H1 (cell line): ENCODE data around the gene HOXB13. TPM values are rescaled to one million over a fixed set of nuclear protein-coding genes. Genes with fewer than 3 reads are reported as not detected.

ENCODE experiments used
- CTCF ChIA-PET: fragments of 300-600 bp; sonication (Branson Sonifier 250); formaldehyde crosslinking; loops from one replicate; lab custom pipeline; 2021; ENCODE audit not compliant: partially characterized antibody; lab: Charles Lee
- POLR2A ChIA-PET: fragments of 300-600 bp; sonication (Branson Sonifier 250); formaldehyde crosslinking; loops from one replicate; lab custom pipeline; 2021; ENCODE audit warnings: inconsistent platforms; ENCODE audit not compliant: partially characterized antibody; lab: Charles Lee
- DNase-seq, 2 experiments: peaks; one replicate each; pipeline versions ENCODE4 v3.0.0 to v3.0.0-alpha.2; 2010 to 2022; ENCODE audit warnings: low spot score in 2 of 2, low read depth in 1 of 2, mixed read lengths in 1 of 2
- FAIRE-seq: peaks from 2 replicates; lab custom pipeline; 2011; peaks lifted over from hg19 to GRCh38; lab: Jason Lieb, UNC
- H2AFZ ChIP-seq: 2 replicates; pipeline ENCODE4 v1.8.1; 2012; ENCODE audit warnings: low read length, inconsistent platforms
- H2AK5ac ChIP-seq: 2 replicates; pipeline ENCODE4 v1.6.1; 2013; ENCODE audit warnings: low read depth, low read length
- H2BK120ac ChIP-seq: replicated peaks from 2 replicates; pipeline ENCODE3; 2013; ENCODE audit warnings: low read depth, low read length, inconsistent platforms
- H2BK12ac ChIP-seq: 2 replicates; pipeline ENCODE4 v1.6.1; 2013; ENCODE audit warnings: low read depth, low read length
- H2BK15ac ChIP-seq: 2 replicates; pipeline ENCODE4 v1.6.1; 2013; ENCODE audit warnings: low read length
- H2BK20ac ChIP-seq: 2 replicates; pipeline ENCODE4 v1.6.1; 2013; ENCODE audit warnings: low read length
- H2BK5ac ChIP-seq: 2 replicates; pipeline ENCODE4 v1.6.1; 2013; ENCODE audit warnings: low read depth, low read length
- H3K14ac ChIP-seq: 2 replicates; pipeline ENCODE4 v1.6.1; 2013; ENCODE audit warnings: inconsistent platforms; ENCODE audit not compliant: insufficient read length
- H3K18ac ChIP-seq: 2 replicates; pipeline ENCODE4 v1.6.1; 2013; ENCODE audit warnings: low read length; ENCODE audit errors: extremely low read depth
- H3K23ac ChIP-seq: 2 replicates; pipeline ENCODE4 v1.6.1; 2013; ENCODE audit warnings: inconsistent platforms; ENCODE audit not compliant: insufficient read length
- H3K23me2 ChIP-seq: 2 replicates; pipeline ENCODE4 v1.6.1; 2013; ENCODE audit warnings: low read depth, low read length
- H3K27ac ChIP-seq: 2 replicates; pipeline ENCODE4 v1.6.1; 2011; ENCODE audit warnings: low read depth, low read length, inconsistent platforms
- H3K27me3 ChIP-seq, 4 experiments: replicated peaks in 1 of 4; 1 replicate in 1 of 4; 2 replicates in 3 of 4; pipeline versions ENCODE4 v1.6.1 to v1.8.1; 2011 to 2013; ENCODE audit warnings: low read length in 3 of 4, mild to moderate bottlenecking in 3 of 4, inconsistent platforms in 2 of 4, mixed read lengths in 2 of 4, moderate library complexity in 1 of 4; ENCODE audit not compliant: control insufficient read depth in 3 of 4, insufficient read depth in 3 of 4; ENCODE audit errors: extremely low read depth in 1 of 4
- H3K36me3 ChIP-seq, 4 experiments: 2 replicates each; pipeline versions ENCODE4 v1.6.1 to v1.8.1; 2011 to 2013; ENCODE audit warnings: mild to moderate bottlenecking in 4 of 4, low read length in 3 of 4, moderate library complexity in 2 of 4, control low read depth in 1 of 4, inconsistent platforms in 1 of 4; ENCODE audit not compliant: insufficient read depth in 4 of 4, control insufficient read depth in 2 of 4
- H3K4ac ChIP-seq: replicated peaks from 2 replicates; pipeline ENCODE3; 2013; ENCODE audit warnings: low read length, low read depth, mixed read lengths, inconsistent platforms; ENCODE audit not compliant: insufficient read length
- H3K4me1 ChIP-seq, 4 experiments: replicated peaks in 1 of 4; 1 replicate in 1 of 4; 2 replicates in 3 of 4; pipeline versions ENCODE4 v1.6.1 to v1.8.1; 2011 to 2013; ENCODE audit warnings: low read length in 3 of 4, inconsistent platforms in 2 of 4, mixed read lengths in 1 of 4; ENCODE audit not compliant: insufficient read depth in 4 of 4, control insufficient read depth in 3 of 4
- H3K4me2 ChIP-seq, 2 experiments: 2 replicates each; pipeline versions ENCODE4 v1.6.1 to v1.8.1; 2011 to 2013; ENCODE audit warnings: low read depth in 2 of 2, low read length in 2 of 2, control low read depth in 1 of 2, inconsistent platforms in 1 of 2, mild to moderate bottlenecking in 1 of 2; ENCODE audit not compliant: insufficient read depth in 1 of 2
- H3K4me3 ChIP-seq, 4 experiments: fragments of 200-600, 300-600 bp in 1 of 4; sonication (generic), shearing (Covaris generic), sonication (Bioruptor Twin) in 1 of 4; 2 replicates each; pipeline versions ENCODE4 v1.5.1 to v1.8.1; 2011 to 2016; ENCODE audit warnings: low read length in 4 of 4, low read depth in 3 of 4, control low read depth in 2 of 4, inconsistent platforms in 2 of 4, mild to moderate bottlenecking in 2 of 4, mixed read lengths in 1 of 4, moderate library complexity in 1 of 4; ENCODE audit not compliant: insufficient read depth in 2 of 4; ENCODE audit errors: extremely low read depth in 1 of 4
- H3K56ac ChIP-seq: replicated peaks from 2 replicates; pipeline ENCODE3; 2013; ENCODE audit warnings: low read depth, mild to moderate bottlenecking, mixed read lengths, low read length, inconsistent platforms; ENCODE audit not compliant: insufficient read length
- H3K79me1 ChIP-seq: 2 replicates; pipeline ENCODE4 v1.6.1; 2013; ENCODE audit warnings: low read depth, low read length, control low read depth
- H3K79me2 ChIP-seq, 2 experiments: 2 replicates each; pipeline versions ENCODE4 v1.6.1 to v1.8.1; 2012 to 2013; ENCODE audit warnings: low read length in 2 of 2, mild to moderate bottlenecking in 2 of 2, inconsistent platforms in 1 of 2; ENCODE audit not compliant: insufficient read depth in 2 of 2, control insufficient read depth in 1 of 2
- H3K9ac ChIP-seq, 4 experiments: replicated peaks in 1 of 4; 1 replicate in 1 of 4; 2 replicates in 3 of 4; pipeline versions ENCODE4 v1.6.1 to v1.8.1; 2011 to 2013; ENCODE audit warnings: low read depth in 3 of 4, low read length in 3 of 4, control low read depth in 2 of 4, mild to moderate bottlenecking in 2 of 4, moderate library complexity in 2 of 4, inconsistent platforms in 1 of 4; ENCODE audit errors: extremely low read depth in 1 of 4
- H3K9me3 ChIP-seq, 2 experiments: 2 replicates each; pipeline versions ENCODE4 v1.6.1 to v1.8.1; 2012 to 2013; ENCODE audit warnings: mild to moderate bottlenecking in 2 of 2, moderate library complexity in 2 of 2, control low read depth in 1 of 2, inconsistent platforms in 1 of 2, low read depth in 1 of 2, low read length in 1 of 2, mixed read lengths in 1 of 2; ENCODE audit not compliant: insufficient read depth in 2 of 2
- H4K20me1 ChIP-seq, 2 experiments: replicated peaks in 1 of 2; 2 replicates each; pipeline versions ENCODE3 to v1.8.1; 2011 to 2013; ENCODE audit warnings: inconsistent platforms in 2 of 2, low read length in 2 of 2, mild to moderate bottlenecking in 1 of 2; ENCODE audit not compliant: insufficient read depth in 2 of 2, control insufficient read depth in 1 of 2
- H4K5ac ChIP-seq: 2 replicates; pipeline ENCODE4 v1.6.1; 2013; ENCODE audit warnings: low read length, low read depth, mixed read lengths, inconsistent platforms; ENCODE audit not compliant: insufficient read length
- H4K8ac ChIP-seq: 2 replicates; pipeline ENCODE4 v1.8.0; 2013; ENCODE audit warnings: mild to moderate bottlenecking, moderate library complexity, low read length, inconsistent platforms; ENCODE audit not compliant: insufficient read depth; ENCODE audit errors: extremely low read depth
- H4K91ac ChIP-seq: replicated peaks from 2 replicates; pipeline ENCODE3; 2013; ENCODE audit warnings: low read length, mixed read lengths, inconsistent platforms; ENCODE audit not compliant: insufficient read length
- BACH1 ChIP-seq: IDR thresholded peaks from 2 replicates; pipeline ENCODE4 v1.6.1; 2012; ENCODE audit warnings: low read length, improper control_type of control experiment
- CTBP2 ChIP-seq: IDR thresholded peaks from 2 replicates; pipeline ENCODE4 v1.7.0; 2011; ENCODE audit warnings: borderline replicate concordance, mild to moderate bottlenecking, moderate library complexity, mixed read lengths, low read length; ENCODE audit not compliant: insufficient read depth, insufficient read length
- POLR2AphosphoS5 ChIP-seq: IDR thresholded peaks from 2 replicates; pipeline ENCODE4 v1.6.1; 2011; ENCODE audit warnings: low read depth, low read length
- RAD21 ChIP-seq, 2 experiments: IDR thresholded peaks in 1 of 2; conservative IDR thresholded peaks in 1 of 2; 2 replicates each; pipeline ENCODE4 v1.6.1; 2011; ENCODE audit warnings: low read depth in 2 of 2, low read length in 2 of 2, improper control_type of control experiment in 1 of 2, inconsistent platforms in 1 of 2, mild to moderate bottlenecking in 1 of 2, moderate library complexity in 1 of 2
- SRF ChIP-seq: IDR thresholded peaks from 2 replicates; pipeline ENCODE4 v1.6.1; 2011; ENCODE audit warnings: mild to moderate bottlenecking, low read depth, low read length, moderate library complexity
- WGBS, 2 experiments: shearing (Covaris generic) in 1 of 2; methylation state at CpG; one replicate each; pipeline versions ENCODE4 v1.1.6 to v1.1.7; 2013 to 2015; ENCODE audit warnings: low lambda C conversion rate in 2 of 2, mixed read lengths in 2 of 2, inconsistent platforms in 1 of 2, low coverage in 1 of 2, missing lambda C conversion rate in 1 of 2; ENCODE audit not compliant: insufficient replicate concordance in 2 of 2, insufficient coverage in 1 of 2, insufficient read length in 1 of 2; ENCODE audit errors: extremely low coverage in 1 of 2, missing lambda C conversion rate in 1 of 2; 5-methylcytosine and 5-hydroxymethylcytosine counted together
- polyA plus RNA-seq, 7 experiments: library from polyadenylated mRNA; depleted of rRNA in 3 of 7; stranded (reverse) in 5 of 7; unstranded in 2 of 7; fragments of >200 nt in 5 of 7; fragments of 200-250 nt in 2 of 7; gene quantifications; 1 replicate in 5 of 7; 2 replicates in 1 of 7; 4 replicates in 1 of 7; pipeline versions ENCODE4 v1.2.1 to v1.2.3, GENCODE V29; 2011 to 2013; ENCODE audit warnings: missing spikeins in 2 of 7, mixed read lengths in 2 of 7
- total RNA-seq: library from RNA; stranded (reverse); fragmentation: NEBNext Ultra II Directional; extraction: Animal tissue kit (Norgen Biotek cat#: 25700); gene quantifications from 2 replicates; pipeline ENCODE4 v1.2.1, GENCODE V29; 2021
- TF ChIP-seq, protein P1 (sequence below), 3 experiments: IDR thresholded peaks; 1 replicate in 2 of 3; 2 replicates in 1 of 3; pipeline versions ENCODE4 v1.5.1 to v1.6.1; 2011; ENCODE audit warnings: low read length in 3 of 3, mild to moderate bottlenecking in 3 of 3, inconsistent platforms in 2 of 3, low read depth in 1 of 3, moderate library complexity in 1 of 3; ENCODE audit not compliant: insufficient read depth in 1 of 3; ENCODE audit errors: control extremely low read depth in 1 of 3

The HOXB13 gene
- total and polyA plus RNA-seq, 2 of the 8 experiments (the other 6 are each of a cell fraction or from before 2014, with no cell fraction given) = not detected

DNA sequence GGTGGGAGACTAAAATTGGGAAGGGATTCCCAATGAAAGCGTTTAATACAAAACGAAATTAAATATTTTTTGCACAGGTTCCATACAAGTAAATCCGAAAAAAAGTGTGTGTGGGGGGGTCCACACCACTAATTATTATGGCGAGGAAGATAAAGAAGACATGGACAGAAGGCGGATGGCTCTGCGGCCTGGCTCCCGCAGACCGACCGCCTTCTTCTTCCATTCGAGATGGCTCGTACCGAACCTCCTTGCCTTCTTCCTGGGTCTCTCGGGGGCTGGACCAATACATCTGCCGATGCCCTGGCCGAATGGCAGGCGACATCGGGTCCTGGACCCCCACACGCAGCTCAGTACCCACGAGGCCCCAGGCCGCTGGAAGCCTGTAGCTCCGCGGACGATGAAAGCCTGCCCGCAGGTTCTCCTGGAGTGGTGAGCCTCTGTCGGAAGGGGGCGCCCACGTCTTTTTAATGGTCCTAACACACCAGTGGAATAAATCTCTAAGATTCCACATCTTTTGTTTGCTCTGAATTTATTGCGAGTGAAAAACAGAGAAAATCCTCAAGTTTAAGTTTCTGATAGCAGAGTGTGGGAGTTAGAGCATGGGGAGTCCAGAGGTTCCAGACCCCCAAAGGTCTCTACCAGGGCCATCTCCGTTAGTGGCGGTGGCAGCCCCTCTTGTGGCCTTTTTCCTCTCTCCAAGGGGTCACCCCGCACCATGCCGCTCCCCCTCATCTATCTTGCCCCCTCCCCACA lies 4.1 kb downstream of the HOXB13 start:
- no peak overlapping the region for H4K8ac ChIP-seq
- WGBS, 2 experiments = 12% methylated on average over 32 of the region's 32 CpGs; no CpG with 5 or more reads in 1 of the 2 experiments
- no peaks in the 10 kb centered on the region for H3K79me2 ChIP-seq
- no peak overlapping the region for H3K18ac ChIP-seq
- no peak for TF ChIP-seq CTBP2
- TF ChIP-seq BACH1 = 0 out of 2 replicates have a peak, but pooled peaks have one; percentile 5
- TF ChIP-seq RAD21 (IDR thresholded peaks at IDR 0.05 in 1 of 2, conservative IDR thresholded peaks at IDR 0.05 in 1 of 2; ENCODE audit: low read depth in 2 of 2, low read length in 2 of 2) = peak; percentile 73 to 74
- no peak for TF ChIP-seq POLR2AphosphoS5
- TF ChIP-seq, protein P1, sequence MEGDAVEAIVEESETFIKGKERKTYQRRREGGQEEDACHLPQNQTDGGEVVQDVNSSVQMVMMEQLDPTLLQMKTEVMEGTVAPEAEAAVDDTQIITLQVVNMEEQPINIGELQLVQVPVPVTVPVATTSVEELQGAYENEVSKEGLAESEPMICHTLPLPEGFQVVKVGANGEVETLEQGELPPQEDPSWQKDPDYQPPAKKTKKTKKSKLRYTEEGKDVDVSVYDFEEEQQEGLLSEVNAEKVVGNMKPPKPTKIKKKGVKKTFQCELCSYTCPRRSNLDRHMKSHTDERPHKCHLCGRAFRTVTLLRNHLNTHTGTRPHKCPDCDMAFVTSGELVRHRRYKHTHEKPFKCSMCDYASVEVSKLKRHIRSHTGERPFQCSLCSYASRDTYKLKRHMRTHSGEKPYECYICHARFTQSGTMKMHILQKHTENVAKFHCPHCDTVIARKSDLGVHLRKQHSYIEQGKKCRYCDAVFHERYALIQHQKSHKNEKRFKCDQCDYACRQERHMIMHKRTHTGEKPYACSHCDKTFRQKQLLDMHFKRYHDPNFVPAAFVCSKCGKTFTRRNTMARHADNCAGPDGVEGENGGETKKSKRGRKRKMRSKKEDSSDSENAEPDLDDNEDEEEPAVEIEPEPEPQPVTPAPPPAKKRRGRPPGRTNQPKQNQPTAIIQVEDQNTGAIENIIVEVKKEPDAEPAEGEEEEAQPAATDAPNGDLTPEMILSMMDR (IDR thresholded peaks at IDR 0.05; ENCODE audit: control extremely low read depth in 1 of 3, insufficient read depth in 1 of 3, low read depth in 1 of 3, low read length in 3 of 3) = peak; percentile 60 to 70 (median 68)
- TF ChIP-seq SRF = no peak
- no peak overlapping the region for H2BK120ac ChIP-seq
- H4K91ac ChIP-seq = no peak overlapping the region
- H2AK5ac ChIP-seq = no peak overlapping the region
- H3K27me3 ChIP-seq = peaks cover 98 to 100% (median 99%) of the 10 kb centered on the region in 4 experiments
- no peak overlapping the region for H3K27ac ChIP-seq
- no peak overlapping the region for H3K14ac ChIP-seq
- no peak overlapping the region for H2BK20ac ChIP-seq
- no peak overlapping the region for H3K4ac ChIP-seq
- peak overlapping the region in 1 of 2 experiments; percentile 56; a peak in 1 of 4 replicates for H3K4me2 ChIP-seq
- no peak overlapping the region for H3K56ac ChIP-seq
- H3K23me2 ChIP-seq = no peaks in the 10 kb centered on the region
- ChIA-PET POLR2A (interaction anchor here (0.6 to 1.8 kb wide), 5 partner anchors 10 to 67 kb away, joined by 3 to 6 read pairs (median 3); no protein-coding TSS in a partner anchor), CTCF (interaction anchor here (0.6 to 13.5 kb wide), 55 partner anchors 9 to 508 kb away, joined by 3 to 147 read pairs (median 6); partner anchors contain the start of gene ATP5MC1)
- no peak overlapping the region for H2BK5ac ChIP-seq
- no peak overlapping the region for H2BK12ac ChIP-seq
- no peak overlapping the region for H3K4me3 ChIP-seq
- no peak overlapping the region for H4K5ac ChIP-seq
- H3K4me1 ChIP-seq = peaks cover 11 to 32% (median 15%) of the 10 kb centered on the region in 4 experiments; a peak in 6 of 7 replicates
- peaks cover 0 to 2% (median 0%) of the 10 kb centered on the region in 4 experiments; a peak in 1 of 8 replicates for H3K36me3 ChIP-seq
- no peak overlapping the region for H2AFZ ChIP-seq
- H3K9ac ChIP-seq = no peak overlapping the region
- no peak overlapping the region for H2BK15ac ChIP-seq
- H3K79me1 ChIP-seq = no peaks in the 10 kb centered on the region; the same call in 1 of the 2 replicates
- DNase-seq (peak in 1 of 2 experiments; percentile 88), FAIRE-seq (peak; percentile 79)
- H3K23ac ChIP-seq = no peak overlapping the region
- no peaks in the 10 kb centered on the region for H3K9me3 ChIP-seq
- H4K20me1 ChIP-seq = peaks cover 23 to 39% of the 10 kb centered on the region in 2 experiments
